DMS114 treated with DMSO at 0.1 percent for 48 hours (cell line): ENCODE results near the gene SH3GLB2.
"Not testable (repeated sequence)": the region's sequence is repeated elsewhere in the genome, so short reads cannot be mapped to it uniquely, and the experiment has no call there.

Experiments used
- DNase-seq: peaks from one replicate; lab custom pipeline; 2025; ENCODE audit not compliant: unreplicated experiment; lab: John Stamatoyannopoulos, UW

The SH3GLB2 gene

DNA sequence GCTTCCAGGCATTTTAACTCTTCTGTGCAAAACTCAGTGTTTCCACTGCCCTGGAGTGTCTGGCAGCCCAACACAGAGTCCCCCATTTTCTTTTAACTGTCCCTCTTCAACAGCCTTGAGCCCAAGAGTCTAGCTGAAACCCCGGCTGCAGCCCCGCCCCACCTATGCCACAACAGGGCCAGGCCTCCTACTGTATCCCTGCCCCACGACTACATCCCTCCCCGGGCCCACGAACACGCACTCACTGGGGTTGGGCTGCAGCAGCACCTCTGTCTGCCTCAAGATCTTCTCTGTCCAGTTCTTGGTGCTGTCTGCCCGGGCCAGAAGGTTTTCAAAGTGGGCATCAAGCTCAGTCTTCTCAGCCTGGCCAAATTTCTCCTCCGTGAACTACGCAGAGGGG lies 6.1 kb downstream of the SH3GLB2 start:
- DNase-seq: no peak

DNA sequence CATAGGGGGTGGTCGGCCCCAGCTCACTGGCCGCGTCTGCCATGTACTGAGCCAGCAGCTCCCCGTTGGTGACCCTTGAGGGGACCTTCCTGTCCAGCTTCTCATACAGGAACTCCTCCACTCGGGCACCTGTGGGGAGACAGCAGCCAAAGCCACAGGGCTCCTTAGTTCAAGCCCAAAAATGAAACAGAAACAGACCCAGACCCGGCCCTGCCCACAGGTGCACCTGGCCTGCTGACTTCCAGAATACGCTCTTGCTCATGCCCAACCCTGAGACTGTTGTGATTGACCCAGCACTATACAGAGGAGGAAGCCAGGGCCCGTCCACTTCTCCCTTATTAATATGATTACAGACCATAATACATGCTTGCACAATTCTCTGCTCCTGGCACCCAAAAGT lies 7.0 kb downstream of the SH3GLB2 start:
- no peak for DNase-seq

DNA sequence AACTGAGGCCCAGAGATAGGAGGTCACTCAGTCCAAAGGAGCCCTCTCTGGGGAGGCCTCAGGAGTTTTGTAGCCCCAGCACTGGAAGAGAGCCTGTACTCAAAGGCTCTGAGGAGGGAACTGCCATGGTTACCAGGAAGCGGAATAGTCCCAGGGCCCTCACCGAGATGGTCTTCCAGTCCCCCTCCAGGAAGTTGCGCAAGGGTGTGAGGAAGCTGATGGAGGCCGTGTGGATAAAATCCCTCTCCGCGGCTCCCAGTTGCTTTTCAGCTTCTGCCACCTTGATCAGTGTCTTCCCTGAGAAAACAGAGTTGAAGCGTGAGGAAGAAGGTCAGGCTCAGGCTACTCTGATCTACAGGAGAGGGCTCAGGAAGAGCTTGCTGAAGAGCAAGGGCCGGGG lies 13.5 kb downstream of the SH3GLB2 start:
- no peak for DNase-seq

DNA sequence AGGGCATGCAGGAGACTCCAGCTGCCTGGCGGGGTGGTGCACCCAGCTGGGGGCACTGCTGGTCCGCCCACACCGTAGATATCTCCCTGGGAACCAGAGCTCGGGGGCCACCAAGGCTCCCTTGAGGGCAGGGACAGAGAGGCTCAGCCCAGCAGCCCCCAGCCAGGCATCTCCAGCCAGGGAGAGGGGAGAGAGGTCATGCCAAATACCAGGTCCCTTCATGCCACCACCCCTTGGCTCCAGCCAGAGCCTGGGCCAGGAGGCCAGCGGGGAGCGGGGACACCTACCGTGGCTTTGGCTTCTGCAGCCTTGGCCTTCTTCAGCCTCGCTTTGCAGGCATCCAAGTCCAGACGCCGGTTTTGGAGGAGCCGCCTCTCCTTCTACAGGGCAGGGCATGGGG lies 14.0 kb downstream of the SH3GLB2 start:
- no peak for DNase-seq

DNA sequence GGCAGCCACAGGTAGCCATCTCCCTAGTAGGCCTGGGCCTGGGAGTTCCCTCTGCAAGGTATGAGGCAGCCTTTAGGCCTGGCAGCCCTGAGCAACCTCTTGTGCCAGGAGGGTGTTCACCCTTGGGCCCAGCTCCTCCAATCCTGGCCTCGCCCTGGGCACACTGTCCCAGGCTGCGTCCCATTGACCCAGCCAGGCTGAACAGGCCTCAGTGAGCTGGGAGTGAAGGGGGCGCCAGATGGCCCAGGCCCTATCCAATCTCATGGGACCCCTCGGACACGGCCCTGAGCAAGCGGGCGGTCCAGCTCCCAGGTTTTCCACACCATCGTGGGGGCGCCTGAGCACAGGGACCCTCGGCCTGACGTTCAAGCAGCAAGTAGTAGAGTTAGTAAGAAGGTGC lies 14.5 kb downstream of the SH3GLB2 start:
- no peak for DNase-seq

DNA sequence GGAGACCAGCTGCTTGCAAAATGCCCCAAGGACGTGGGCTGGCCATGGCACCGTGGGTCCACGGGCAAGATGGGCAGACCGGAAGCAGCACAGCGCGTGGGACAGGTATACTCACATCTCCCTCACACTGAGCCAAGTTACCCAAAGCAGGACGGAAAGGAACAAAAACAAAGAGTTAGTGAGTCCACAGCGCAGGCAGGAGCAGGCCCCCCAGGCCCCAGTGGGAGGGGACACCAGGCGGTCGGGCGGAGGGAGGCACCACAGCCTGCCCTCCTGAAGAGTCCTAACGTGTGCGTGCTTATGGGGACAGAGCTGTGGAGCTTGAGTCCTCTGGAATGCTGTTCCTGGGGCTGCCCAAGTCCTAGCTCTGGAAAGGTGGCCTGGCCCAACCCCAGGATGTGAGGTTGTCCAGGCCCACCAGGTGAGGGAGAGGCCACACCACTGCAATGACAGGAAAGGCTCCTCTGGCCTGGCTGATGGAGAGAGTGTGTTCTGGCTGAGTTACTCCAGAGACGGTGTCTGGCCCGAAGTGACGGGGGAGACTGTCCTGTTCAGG lies 15.2 kb downstream of the SH3GLB2 start:
- no peak for DNase-seq

DNA sequence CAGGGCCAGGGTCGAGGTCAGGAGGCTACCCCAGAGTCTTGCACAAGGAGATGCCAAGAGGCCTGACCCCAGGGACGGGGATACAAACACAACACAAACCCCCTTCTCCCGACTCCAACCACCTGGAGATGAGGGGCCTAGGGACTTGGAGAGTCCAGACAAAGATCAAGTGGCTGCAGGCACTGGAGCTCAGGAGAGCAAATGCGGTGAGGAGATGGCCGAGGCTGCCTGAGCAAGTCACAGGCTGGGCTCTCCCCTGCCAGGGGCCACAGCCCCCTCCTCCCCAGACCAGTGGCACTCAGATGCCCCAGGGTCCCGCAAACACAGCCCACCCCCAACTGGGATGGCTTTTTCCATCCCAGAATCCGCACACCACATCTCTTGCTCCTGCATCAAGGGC lies 15.8 kb downstream of the SH3GLB2 start:
- no peak for DNase-seq

DNA sequence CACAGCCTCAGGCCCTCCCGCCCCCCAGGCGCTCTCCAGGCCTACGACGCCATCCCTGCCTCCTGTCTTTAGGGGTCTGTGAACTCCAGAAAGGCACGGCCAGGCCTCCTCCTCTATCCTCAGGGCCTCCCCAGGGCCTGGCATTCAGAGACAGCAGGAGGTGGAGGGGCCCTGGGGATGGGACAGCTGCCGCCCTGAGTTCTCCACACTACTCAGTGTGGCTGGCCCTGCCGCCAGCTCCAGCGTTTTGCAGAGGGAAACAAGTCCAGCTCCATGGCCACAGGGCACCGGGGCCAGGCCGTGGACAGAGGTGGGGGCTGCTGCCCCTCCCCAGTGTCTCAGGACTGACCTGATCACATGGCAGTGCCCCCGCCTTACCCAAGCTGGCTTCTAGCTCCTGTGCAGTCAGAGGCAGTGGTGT lies 16.4 kb downstream of the SH3GLB2 start:
- DNase-seq: no peak

DNA sequence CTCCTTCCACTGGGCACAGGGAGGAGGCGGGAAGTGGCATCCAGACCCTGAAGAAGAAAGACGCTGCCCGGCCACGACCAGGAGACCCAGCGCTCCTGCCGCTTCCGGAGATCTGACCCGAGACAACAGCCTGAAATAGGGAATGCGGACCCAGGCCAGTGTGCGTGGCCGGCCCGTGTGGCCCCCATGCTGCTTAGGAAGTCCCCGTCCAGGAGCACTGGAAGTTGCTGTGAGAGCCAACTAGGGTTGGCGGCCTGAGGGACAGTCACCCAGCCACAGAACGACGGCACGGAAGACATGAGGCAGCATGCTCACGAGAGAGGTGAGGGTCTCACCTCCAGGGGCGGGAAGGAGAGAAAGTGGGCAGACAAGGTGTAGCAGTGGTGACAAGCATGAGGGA lies 17.0 kb downstream of the SH3GLB2 start:
- DNase-seq: no peak

DNA sequence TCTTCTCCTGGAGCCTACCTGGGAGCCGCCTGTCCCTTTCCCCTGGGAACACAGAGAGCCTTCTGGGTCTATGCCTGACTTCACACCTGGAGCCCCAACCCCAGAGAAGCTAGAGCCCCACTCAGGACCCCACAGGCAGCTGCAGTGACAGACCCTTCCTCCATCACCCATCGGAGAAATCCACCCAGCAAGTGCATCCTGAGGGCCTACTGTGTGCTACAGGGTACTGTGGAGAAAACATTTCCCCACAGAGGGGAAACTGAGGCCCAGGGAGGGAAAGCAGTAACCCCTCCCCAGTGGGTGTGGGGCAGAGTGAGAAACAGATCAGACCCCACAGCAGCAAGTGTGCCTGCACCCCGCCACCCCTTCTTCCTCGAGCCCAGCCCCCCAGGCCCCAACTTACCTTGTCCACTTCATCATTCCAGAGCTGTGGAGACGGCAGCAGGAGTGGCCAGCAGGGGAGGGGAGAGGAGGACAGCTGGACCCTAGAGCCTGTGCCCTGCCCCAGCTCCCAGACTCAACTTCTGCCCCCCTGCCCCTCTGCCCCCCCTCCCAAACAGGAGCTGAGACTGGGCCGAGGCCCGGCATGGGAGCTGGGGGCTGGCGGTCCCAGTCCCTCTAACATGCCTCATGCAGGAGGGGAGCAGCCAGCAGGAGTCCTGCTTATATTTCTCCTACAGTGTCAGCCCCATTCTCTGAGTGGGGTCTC lies 17.7 kb downstream of the SH3GLB2 start:
- DNase-seq: no peak

DNA sequence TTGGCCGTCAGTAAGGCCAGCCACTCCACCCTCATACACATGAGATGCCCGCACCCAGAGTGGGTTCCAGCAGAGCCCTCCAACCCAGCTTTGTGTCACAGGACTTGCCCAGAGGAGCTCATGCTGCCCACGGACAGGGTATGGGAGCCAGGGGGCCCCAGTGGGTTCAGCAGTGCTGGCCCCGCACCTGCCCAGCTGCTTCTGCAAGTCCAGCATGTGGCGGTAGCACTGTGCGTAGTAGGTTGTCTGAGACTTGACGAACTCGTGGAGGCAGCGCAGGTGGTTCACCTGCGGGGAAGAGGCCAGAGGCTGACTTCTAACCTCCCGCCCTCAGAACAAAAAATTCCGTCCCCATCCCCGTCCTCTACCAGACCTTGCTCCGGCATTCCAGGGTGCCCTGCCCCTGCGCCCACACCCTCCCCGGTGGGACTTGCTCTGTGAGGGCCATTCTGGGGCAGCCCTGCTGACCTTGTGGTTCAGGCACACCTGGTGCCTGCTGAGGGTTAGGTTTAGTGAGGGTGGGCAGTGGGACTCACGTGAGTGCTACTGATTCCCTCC lies 18.5 kb downstream of the SH3GLB2 start:
- no peak for DNase-seq

DNA sequence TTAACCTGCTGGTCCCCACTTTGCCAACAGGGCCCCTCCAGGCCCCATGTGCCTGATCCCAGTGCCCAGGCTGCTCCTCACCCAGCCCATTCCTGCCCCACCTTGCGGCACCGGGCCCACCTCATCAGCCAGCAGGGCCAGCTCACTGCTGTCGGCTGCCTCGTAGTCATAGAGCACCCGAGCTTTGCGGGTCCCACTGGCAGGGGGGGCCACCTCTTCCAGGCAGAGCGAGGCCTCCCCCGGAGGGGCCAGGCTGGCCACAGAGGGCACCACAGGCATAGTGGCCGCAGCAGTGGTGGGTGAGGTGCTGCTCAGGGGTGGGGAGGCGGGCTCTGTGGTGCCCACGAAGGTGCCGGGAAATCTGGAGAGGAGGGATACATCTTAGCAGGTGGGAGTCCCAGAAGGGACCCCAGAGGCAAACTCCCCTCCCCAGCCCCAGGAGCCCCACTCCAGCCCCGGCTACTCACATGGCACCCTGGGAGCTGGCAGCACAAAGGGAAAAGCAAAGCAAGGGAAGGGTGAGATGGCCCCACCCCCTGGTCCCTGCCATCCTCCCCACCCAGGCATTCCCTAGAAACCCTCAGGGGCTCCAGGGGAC lies 19.0 kb downstream of the SH3GLB2 start:
- no peak for DNase-seq

DNA sequence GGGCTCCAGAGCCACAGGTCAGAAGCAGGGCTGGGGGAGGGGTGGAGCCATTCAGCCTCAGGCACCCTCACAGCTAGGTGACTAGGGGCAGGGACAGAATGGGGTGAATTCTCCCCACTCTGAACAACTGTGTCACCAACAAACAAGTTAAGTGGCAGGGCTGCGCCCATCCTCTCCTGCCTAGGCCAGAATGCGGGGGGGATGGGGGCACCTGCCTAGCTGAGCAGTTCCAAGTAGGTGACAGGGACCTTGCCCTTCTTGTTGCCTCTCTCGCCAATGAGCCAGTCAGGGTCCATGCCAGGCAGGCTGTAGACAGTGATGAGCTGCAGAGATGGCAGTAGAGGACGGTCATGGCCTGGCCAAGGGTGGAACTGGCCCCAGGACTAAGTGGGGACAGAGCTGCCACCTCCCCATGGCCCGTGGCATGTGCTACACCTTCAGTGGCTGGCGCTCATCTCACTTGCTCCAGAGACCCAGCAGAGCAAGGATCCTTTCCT lies 19.6 kb downstream of the SH3GLB2 start:
- DNase-seq: no peak

DNA sequence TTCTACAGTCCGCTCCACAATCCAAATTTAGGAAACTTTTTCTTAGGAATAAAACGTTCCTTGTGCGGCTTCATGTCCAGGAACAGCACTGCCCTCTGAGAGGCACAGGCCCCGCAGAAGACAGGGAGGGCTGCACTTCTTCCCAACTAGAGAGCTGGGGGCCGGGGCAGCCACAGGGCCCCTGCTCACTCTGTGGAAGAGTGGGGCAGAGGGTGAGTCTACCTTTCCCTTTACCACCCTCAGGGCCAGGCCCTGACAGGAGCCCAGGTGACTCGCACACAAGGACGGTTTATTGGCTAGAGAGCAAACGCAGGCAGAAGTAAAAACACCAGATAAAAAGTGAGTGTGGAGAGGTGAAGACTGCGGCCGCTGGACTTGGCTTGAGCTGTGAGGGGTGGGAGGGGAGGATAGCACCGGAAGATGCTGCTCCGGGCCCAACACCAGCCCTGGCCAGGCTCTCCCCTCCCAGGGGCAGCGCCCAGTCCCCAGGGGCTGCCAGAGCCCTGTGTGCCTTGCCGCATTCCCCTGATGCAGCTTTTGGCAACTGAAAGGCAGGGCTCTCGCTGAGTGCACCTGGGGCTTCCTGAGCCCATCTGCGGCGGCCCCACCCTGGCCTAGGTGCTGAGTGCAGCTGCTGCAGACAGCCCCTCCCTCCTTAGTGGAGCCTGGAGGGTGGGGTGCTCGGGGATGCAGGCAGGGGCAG lies 20.2 kb downstream of the SH3GLB2 start:
- DNase-seq: no peak

DNA sequence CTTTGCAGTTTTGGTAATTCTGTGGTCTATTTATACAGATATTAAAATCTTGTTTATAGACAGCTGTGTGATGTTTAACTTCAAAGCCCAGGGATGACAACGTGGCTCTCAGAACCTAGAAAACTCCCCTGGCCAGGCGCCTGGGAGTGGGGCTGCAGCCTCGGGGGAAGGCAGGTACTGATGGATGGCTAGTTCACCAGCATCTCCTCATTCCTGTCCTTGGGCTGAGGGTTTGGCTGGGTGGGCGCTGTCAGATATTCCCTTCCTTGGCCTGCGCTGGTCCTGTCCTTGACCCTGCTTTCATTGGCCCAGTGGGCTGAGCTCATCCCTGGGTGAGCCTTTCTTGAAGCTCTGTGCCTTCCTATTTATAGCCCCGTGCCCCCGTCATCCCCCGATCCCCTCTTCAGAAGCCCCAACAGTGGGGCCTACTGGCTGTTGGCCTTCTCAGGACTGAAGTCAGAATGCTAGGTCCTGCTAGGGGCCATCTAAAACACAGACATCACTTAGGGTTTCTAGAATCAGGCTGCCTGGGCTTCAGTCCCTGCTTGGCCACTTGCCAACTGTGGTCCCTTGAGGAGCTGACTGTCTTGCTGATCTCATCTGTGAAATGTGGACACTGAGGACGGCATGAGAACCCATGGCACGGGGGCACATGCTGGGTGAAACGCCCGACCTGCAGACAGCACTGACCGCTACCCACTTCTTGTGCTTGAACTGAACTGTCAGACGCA lies 20.9 kb downstream of the SH3GLB2 start:
- DNase-seq: no peak

DNA sequence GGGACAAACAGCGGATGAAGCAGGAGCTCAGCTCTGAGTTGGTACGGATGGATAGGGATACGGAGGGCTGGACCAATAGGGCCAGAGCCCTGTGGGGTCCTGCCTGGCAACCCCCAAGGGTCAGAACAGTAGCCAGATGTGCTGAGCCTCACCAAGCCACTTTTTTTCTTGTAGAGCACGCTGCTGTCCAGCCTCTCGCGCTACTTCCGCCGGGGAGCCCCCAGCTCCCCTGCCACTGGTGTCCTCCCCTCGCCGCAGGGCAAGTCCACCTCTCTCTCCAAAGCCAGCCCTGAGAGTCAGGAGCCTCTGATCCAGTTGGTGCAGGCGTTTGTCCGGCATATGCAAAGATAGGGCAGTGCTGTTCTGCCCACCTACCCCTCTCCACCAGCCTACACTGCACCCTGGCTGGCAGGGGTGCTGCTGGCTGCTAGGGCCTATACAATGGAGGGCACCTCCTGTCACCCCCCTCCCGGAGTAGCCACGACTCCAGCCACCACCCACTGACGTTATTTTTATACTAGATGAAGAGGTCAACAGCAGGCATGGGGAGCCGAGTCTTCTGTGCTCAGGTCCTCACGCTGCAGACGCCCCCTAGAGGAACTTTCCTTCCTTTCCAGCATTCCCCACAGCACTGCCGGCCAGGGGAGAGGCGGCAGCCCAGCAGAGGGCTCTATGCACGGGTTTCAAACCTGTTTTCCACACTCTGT lies 21.6 kb downstream of the SH3GLB2 start:
- peak; percentile 66 for DNase-seq

DNA sequence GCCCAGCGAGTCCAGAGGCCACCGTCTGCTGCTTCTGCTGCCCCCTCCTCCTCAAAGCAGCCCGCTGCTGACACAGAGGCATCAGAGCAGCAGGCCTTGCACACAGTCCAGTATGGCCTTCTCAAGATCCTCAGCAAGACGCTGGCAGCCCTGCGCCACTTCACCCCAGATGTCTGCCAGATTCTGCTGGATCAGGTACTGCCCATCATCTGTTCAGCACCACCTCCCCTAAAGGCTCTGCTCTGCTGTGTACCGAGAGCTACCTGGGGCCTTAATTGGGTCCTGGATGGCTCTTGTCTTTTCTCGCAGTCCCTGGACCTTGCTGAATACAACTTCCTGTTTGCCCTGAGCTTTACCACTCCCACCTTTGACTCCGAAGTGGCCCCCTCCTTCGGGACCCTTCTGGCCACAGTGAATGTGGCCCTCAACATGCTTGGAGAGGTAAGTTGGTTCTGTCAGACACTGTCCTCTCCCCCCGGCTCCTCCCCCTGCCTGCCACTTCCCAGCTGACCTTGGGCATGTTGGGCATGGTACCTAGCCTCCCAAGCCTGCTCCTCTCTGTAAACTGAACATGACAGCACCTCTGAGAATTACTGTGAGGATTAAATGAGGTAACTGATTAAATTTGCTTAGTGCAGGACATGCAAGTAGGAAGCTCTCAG lies 22.7 kb downstream of the SH3GLB2 start:
- no peak for DNase-seq

DNA sequence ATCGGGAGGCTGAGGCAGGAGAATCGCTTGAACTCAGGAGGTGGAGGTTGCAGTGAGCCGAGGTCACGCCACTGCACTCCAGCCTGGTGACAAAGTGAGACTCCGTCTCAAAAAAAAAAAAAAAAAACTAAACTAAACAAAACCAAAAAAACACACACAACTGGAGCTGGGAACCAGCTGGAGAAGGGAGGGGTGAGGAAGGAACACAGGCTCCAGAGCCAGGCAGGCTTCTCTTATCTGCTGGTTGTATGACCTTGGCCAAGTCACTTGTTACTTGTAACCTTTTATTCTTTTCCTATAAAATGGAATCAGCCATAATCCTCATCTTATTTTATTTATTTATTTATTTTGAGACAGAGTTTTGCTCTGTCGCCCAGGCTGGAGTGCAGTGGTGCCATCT lies 24.0 kb downstream of the SH3GLB2 start:
- DNase-seq: not testable (repeated sequence)

DNA sequence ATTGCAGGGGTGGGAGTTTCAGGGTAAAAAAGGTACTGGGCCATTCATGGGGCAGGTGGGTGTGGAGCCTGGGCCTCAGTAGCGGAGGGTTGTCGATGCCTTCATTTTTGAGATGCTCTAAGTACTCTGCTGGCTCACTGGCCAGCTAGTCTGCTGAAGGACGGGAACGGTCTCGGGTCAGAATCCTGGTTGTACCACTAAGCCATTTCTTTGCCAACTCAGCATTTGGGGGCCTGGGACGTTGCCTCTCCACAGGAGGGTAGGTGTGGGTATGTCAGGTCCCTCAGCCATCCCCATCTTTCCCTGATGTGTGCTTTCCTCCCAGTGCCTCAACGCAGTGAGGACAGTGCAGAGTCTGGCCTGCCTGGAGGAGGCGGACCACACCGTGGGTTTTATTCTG lies 25.1 kb downstream of the SH3GLB2 start:
- DNase-seq: no peak
